Effector CD8-positive, alpha-beta T cell (primary cell): Measurements from ENCODE around the gene SNRNP25.
A peak's percentile ranks its signal among the peaks of the same experiment; 100 is the strongest.

Experiments
- DNase-seq: peaks from one replicate; lab custom pipeline; 2025; lab: John Stamatoyannopoulos, UW

Gene SNRNP25

DNA sequence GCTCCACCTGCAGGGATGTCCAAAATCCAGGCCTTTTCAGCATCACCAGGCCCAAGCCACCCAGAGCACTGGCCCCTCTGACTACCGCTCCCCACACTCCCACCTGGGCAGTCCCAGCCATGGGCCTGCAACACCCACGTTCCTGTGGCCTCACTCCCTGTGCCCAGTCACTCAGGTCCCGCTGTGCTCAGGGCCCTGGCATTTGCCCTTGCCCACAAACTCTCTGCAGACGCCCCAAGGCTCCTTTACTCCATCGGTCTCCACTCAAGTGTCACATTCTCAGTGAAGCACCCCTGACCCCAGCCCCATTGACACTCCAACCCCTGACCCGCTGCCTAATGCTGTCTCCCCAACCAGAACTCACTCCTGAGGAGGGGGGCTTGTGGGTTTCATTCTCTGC is 48.0 kb downstream of the SNRNP25 start:
- no peak for DNase-seq

DNA sequence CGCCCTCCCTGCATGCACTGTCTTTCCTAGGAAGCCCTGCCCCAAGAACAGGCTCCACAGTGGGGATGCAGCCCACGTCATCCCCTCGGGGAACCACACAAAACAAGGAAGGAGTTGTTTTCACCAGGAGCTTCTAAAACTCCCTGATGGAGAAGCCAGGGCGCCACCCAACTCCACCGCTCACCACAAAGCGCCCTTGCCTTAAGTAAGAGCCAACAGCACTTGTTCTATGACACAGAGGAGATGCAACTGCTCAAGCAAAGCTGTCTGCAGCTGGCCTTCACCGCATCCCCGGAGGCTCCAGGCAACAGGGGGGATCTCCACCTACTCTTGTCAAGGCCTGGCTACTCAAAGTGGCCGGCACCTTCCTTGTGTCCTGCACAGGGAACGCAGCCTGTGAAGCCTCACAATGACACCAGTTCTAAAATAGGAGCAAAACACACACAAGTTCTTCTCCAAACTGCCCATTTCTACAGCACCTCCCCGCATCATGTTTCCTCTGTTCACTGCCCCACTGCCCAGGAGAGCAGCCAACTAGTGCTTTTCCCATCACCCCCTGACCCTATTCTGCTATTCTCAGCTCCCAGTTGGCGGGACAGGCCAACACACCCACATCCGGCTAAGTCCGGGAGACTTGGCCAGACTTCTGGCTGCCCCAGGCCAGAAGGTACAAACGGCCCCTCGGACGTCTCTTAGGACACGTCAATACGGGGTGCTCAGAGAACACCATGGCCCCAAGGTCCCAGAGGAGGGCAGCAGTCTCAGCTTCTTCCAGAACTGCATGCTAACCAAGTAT is 48.6 kb downstream of the SNRNP25 start:
- DNase-seq, result no peak

DNA sequence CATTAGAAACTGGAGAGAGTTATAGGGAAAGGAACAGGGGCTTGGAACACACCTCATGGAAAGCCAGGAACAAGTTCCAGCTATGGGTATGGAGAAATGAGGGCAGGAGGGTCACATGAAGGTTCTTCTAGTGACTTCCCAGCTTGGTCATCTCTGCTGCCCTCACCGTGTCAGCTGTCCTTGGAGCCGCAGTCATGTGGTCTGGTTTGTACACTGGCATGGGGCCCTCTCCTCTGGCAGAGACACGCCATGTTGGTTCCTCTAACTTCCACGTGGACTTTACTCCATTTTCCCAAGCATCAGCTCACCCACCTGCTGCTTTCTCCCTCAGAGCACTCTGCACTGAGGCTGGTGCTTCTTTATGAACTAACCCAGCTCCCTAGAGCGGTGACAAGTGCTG is 50.7 kb downstream of the SNRNP25 start:
- no peak for DNase-seq

DNA sequence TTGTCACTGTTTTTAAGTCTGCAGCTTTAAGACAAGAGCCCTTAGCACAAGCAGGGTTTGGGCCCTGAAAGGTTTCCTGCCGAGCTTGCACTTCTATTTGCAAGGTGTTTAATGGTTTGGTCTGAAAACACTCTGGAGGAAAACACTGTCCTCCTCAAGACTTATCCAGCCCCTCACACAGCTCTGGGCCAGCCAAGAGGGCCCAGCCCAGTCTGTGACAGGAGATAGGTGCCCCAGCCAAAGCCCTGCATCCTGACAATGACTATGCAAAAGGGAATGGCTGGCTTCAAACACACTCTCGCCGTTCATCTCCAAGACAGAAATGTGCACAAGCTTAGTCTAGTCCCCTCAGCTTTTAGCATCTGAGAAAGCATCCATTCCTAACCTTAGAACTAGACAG is 51.3 kb downstream of the SNRNP25 start:
- DNase-seq, result no peak

DNA sequence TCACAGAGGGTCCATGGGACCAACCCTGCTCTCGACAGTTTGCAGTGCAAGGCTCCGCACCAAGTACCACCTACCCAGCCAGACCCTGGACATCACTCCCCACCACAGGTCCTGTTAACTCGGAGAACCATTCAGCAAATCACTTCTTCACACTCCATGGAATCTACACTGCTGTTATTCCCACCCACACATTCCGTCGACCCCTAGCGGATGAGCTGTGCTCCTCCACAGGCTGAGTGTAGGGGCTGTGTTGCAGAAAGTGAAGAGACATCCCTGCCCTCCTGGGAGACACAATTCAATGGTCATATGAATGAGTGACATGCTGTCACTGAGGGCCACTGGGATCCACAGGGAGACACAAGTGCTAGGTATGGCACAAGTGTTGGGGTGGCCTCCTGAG is 51.9 kb downstream of the SNRNP25 start:
- no peak for DNase-seq

DNA sequence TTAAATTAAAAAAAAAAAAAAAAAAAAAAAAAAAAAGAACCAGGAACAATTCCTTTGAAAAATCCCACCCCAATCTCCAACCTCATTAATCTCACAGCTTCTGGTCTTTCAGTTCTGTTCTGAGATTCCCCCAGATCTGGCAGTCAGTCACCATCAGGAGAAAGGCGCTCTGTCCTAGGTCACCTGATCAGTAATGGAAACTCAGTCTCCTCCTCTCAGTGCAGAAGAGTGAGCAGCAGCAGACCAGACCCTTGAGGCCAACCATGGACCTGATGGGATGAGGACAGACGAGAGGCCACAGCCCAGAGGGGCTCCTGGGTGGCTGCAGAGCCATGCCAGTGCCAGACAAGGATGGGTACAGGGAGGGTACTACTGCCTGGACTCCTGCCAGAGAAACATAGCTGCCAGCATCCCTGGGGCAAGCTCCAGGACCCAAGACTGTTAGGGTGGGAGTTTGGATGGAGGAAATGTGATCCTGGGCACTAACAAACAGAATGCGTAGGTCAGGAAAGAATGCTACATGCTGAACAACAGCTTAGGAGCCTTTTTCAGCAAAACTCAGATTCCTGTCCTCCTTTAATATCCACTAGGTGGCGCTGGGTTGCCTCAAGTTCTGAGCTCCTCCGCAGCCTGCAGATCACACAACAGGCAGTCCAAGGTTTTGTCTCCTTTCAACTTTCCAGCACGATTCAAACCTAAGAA is 53.1 kb downstream of the SNRNP25 start:
- DNase-seq, result peak; percentile 20
